T-helper 1 cell (primary cell): Measurements from ENCODE around the gene MARK1.

Source experiments
- DNase-seq, 5 donors: peaks; one replicate each; pipeline ENCODE4 v3.0.0-alpha.2; 2012 to 2020
- total RNA-seq, 4 donors: gene quantifications; one replicate each; lab custom pipeline; 2026; lab: John Stamatoyannopoulos, UW

Gene MARK1
- 0 reads per million in 4 donors for total RNA-seq

- DNase-seq, result peak in 1 of 5 donors; percentile 3
These were observed at the start of gene MARK1 for GRCh38 chr1:220527908-220528678. Gene MARK1, plus strand, starts transcription at chr1:220528136. Its CDS starts 687 bp downstream, at chr1:220528823.

- no peak for DNase-seq
These were observed 44.2 kb upstream of the MARK1 start for GRCh38 chr1:220483700-220484099.

GRCh38 chr1:220484135-220484534 lies 43.8 kb upstream of the MARK1 start:
- DNase-seq, result no peak

- no peak for DNase-seq
These were observed 42.8 kb upstream of the MARK1 start for GRCh38 chr1:220485131-220485530.

- no peak for DNase-seq
These were observed 42.1 kb upstream of the MARK1 start for GRCh38 chr1:220485791-220486190.

- peak in 1 of 5 donors; percentile 9 for DNase-seq
These were observed 40.6 kb upstream of the MARK1 start for GRCh38 chr1:220487297-220487820.

GRCh38 chr1:220491891-220492290 lies 36.0 kb upstream of the MARK1 start:
- DNase-seq, result no peak

GRCh38 chr1:220497220-220497947 lies 30.6 kb upstream of the MARK1 start:
- DNase-seq, result no peak

- no peak for DNase-seq
These were observed 29.7 kb upstream of the MARK1 start for GRCh38 chr1:220498188-220498587.

GRCh38 chr1:220500372-220500771 lies 27.6 kb upstream of the MARK1 start:
- DNase-seq, result no peak

GRCh38 chr1:220504329-220504728 lies 23.6 kb upstream of the MARK1 start:
- DNase-seq, result no peak

- no peak for DNase-seq
These were observed 20.9 kb upstream of the MARK1 start for GRCh38 chr1:220507085-220507484.

- no peak for DNase-seq
These were observed 16.8 kb upstream of the MARK1 start for GRCh38 chr1:220511179-220511578.

GRCh38 chr1:220511785-220512184 lies 16.2 kb upstream of the MARK1 start:
- no peak for DNase-seq

GRCh38 chr1:220513834-220514233 lies 14.1 kb upstream of the MARK1 start:
- DNase-seq, result no peak

- no peak for DNase-seq
These were observed 13.7 kb upstream of the MARK1 start for GRCh38 chr1:220514256-220514655.

- DNase-seq, result no peak
These were observed 11.8 kb upstream of the MARK1 start for GRCh38 chr1:220516014-220516721.

GRCh38 chr1:220516722-220517042 lies 11.3 kb upstream of the MARK1 start:
- no peak for DNase-seq

- no peak for DNase-seq
These were observed 6.2 kb upstream of the MARK1 start for GRCh38 chr1:220521778-220522177.

GRCh38 chr1:220526294-220526693 lies 1.6 kb upstream of the MARK1 start:
- no peak for DNase-seq

- no peak for DNase-seq
These were observed 543 bp upstream of the MARK1 start for GRCh38 chr1:220527279-220527907.

- DNase-seq, result no peak
These were observed 954 bp downstream of the MARK1 start for GRCh38 chr1:220528679-220529501.
